ENCODE data around the gene LRGUK. TPM values are rescaled to one million over a fixed set of nuclear protein-coding genes. Genes with fewer than 3 reads are reported as not detected.
A peak's percentile ranks its signal among the peaks of the same experiment; 100 is the strongest.

The LRGUK gene
- total RNA-seq, 2 experiments from 2014 or later = 0.07 TPM

- H3K4me3 Mint-ChIP-seq = no peak overlapping the region
- peaks cover 15% of the 10 kb centered on the region for H3K4me1 Mint-ChIP-seq (ENCODE audit: low read depth)
- no peaks in the 10 kb centered on the region for H3K9me3 Mint-ChIP-seq
- no peak overlapping the region for H3K27ac Mint-ChIP-seq
- H3K27me3 Mint-ChIP-seq = peaks cover 21% of the 10 kb centered on the region
- H3K36me3 Mint-ChIP-seq = no peaks in the 10 kb centered on the region
- CTCF ChIA-PET = interaction anchor here (3.5 kb wide), 1 partner anchor 11 kb away, joined by 21 read pairs; no protein-coding TSS in a partner anchor
- POLR2A ChIA-PET = interaction anchor here (0.6 kb wide), 1 partner anchor 29 kb away, joined by 3 read pairs; no protein-coding TSS in a partner anchor
- no peak for DNase-seq
- intact Hi-C loops (cut with micrococcal nuclease) = loop anchor here (5.0 kb wide), 1 partner anchor 878 kb away; the partner anchor contains the start of gene EXOC4
Measured at GRCh38 chr7:134129856-134130523, 2.9 kb downstream of the LRGUK start.

DNA sequence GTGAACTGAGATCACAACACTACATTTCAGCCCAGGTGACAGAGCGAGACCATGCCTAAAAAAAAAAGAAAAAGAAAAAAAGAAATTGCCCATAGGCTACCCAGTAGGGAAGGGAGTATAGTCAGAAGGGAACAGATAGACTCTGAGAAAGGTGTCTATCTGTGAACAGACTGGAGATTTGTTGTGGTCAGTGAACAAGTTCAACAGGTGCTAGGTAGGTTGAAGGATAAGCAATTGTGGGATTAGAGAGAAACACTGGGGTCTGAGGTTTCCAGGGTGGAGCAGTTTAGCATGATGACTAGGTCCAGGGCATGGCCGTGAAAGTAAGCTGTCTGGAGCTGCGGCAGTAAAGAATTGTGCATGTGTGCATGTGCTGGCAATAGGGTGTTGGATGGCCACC, 6.9 kb downstream of the LRGUK start:
- Mint-ChIP-seq H3K27me3 (peaks cover 18% of the 10 kb centered on the region), H3K4me3 (no peak overlapping the region), H3K4me1 (ENCODE audit: low read depth) (no peaks in the 10 kb centered on the region), H3K36me3 (no peaks in the 10 kb centered on the region), H3K27ac (no peak overlapping the region), H3K9me3 (no peaks in the 10 kb centered on the region)
- DNase-seq = no peak
- intact Hi-C loops (cut with micrococcal nuclease) = no loop called here
- POLR2A ChIA-PET = no interaction called here
- CTCF ChIA-PET = no interaction called here

DNA sequence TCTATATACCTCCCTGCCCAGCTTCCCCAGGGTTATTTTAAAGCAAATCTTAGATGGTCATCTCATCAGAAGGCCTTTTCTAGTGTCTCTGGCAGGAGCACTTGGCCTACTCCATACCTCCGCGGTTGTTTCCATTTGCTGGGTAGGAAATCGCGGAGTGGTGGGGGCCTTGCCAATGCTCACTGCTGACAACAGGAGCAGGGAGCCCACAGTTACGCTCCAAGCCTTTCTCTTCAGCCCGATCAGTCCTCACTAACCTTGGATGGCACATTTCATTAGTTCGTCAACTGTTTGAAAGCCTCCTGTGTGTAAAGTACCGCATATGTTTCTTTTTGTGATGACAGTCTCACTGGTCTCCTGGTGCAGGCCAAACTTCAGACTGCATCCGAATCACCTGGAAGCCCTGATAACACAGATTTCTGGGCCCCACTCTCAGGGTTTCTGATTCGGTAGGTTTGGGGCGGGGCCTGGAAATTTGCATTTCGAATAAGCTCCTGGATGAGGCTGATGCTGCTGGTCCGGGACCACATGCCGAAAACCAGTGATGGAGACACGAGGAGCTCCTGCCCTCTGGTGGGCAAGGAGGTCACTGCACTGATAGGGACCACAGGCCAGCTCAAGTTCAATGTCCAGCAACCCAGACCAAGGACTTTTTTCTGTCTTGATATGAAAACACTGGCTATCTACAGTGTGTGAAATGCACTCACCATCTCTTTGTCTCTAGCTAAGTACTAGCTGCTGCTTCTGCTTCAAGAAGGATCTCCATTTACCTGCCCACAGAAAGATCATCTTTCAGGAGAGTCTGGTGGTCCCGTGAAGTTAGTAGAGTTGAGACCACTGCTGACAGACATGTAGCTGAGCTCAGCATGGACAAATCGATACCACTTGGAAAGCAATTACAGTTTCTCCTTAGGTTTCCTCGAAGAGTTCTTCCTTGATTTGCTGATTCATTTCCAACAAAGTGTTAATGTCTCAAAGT, 14.0 kb downstream of the LRGUK start:
- no peak overlapping the region for H3K4me3 Mint-ChIP-seq
- H3K4me1 Mint-ChIP-seq (ENCODE audit: low read depth) = no peaks in the 10 kb centered on the region
- H3K36me3 Mint-ChIP-seq = no peaks in the 10 kb centered on the region
- ChIA-PET POLR2A (no interaction called here), CTCF (interaction anchor here (0.6 to 2.3 kb wide), 20 partner anchors 8 to 888 kb away, joined by 3 to 28 read pairs (median 4); partner anchors contain the start of genes EXOC4 and LRGUK)
- H3K9me3 Mint-ChIP-seq = no peaks in the 10 kb centered on the region
- no peak overlapping the region for H3K27ac Mint-ChIP-seq
- DNase-seq = peak; percentile 69
- H3K27me3 Mint-ChIP-seq = no peaks in the 10 kb centered on the region
- intact Hi-C loops (cut with micrococcal nuclease) = loop anchor here (5.0 kb wide), 1 partner anchor 186 kb away; no protein-coding TSS in a partner anchor

DNA sequence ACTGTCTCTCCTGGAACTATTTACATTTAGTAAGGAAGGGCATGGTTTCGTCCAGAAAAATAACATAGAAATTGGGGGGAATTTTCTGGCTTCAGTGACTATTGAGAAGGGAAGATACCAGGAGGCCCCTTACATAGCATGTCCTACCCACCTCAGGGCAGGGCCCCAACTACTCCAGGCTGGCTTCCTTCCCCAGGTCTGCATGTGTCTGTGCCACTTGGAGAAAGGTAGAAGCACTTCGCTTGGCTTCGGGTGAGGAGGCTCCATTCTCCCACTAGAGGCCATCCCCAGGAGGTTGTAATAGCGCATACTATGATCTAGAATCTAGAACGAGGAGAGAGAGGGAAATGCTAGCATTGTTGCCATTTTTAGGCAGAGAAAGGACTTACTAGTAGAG, 14.7 kb downstream of the LRGUK start:
- Mint-ChIP-seq H3K36me3 (no peaks in the 10 kb centered on the region), H3K27ac (no peak overlapping the region), H3K4me1 (ENCODE audit: low read depth) (no peaks in the 10 kb centered on the region), H3K9me3 (no peaks in the 10 kb centered on the region), H3K27me3 (no peaks in the 10 kb centered on the region), H3K4me3 (no peak overlapping the region)
- CTCF ChIA-PET = interaction anchor here (0.8 to 2.3 kb wide), 17 partner anchors 7 to 888 kb away, joined by 3 to 28 read pairs (median 4); partner anchors contain the start of genes EXOC4 and LRGUK
- intact Hi-C loops (cut with micrococcal nuclease) = loop anchor here (5.0 kb wide), 1 partner anchor 185 kb away; no protein-coding TSS in a partner anchor
- POLR2A ChIA-PET = no interaction called here
- DNase-seq = no peak

DNA sequence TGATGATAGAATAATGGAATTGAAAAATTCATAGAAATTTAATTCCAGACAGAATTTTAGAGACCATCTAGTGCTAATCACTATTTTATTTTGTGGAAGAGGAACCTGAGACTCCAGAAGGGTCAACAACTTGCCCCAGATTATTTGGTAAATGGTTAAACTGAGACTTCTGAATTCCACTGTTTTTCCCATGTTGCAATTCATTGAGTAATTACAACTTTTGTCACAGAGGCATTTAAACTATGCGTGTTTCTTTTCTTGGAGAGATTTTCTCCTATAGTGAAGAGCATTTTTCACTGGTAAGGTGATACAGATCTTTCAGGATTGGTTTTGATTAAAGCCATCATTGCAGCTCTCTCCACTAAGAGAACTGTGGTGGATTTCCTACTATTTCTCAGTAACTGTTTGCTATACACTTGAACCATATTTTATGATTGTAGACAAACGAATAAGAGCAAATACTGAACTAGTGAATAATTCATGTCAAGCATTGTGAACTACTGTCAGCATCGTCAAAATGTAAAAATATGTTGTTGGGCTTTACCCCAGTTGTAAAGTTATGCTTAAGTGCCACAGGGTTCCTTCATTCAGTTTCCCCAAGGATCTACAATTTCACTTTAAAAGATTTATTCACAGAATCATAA, 26.5 kb downstream of the LRGUK start:
- CTCF ChIA-PET = interaction anchor here (1.7 kb wide), 1 partner anchor 13 kb away, joined by 8 read pairs; no protein-coding TSS in a partner anchor
- no peak overlapping the region for H3K27ac Mint-ChIP-seq
- H3K9me3 Mint-ChIP-seq = no peaks in the 10 kb centered on the region
- H3K4me3 Mint-ChIP-seq = no peak overlapping the region
- POLR2A ChIA-PET = no interaction called here
- no peaks in the 10 kb centered on the region for H3K36me3 Mint-ChIP-seq
- H3K27me3 Mint-ChIP-seq = peaks cover 1% of the 10 kb centered on the region
- intact Hi-C loops (cut with micrococcal nuclease) = no loop called here
- no peak for DNase-seq
- H3K4me1 Mint-ChIP-seq (ENCODE audit: low read depth) = no peaks in the 10 kb centered on the region

GRCh38 chr7:134154581-134155130, 27.5 kb downstream of the LRGUK start:
- no peaks in the 10 kb centered on the region for H3K9me3 Mint-ChIP-seq
- DNase-seq = no peak
- ChIA-PET POLR2A (no interaction called here), CTCF (interaction anchor here (1.7 kb wide), 1 partner anchor 14 kb away, joined by 8 read pairs; no protein-coding TSS in a partner anchor)
- no peaks in the 10 kb centered on the region for H3K4me1 Mint-ChIP-seq (ENCODE audit: low read depth)
- intact Hi-C loops (cut with micrococcal nuclease) = no loop called here
- H3K27me3 Mint-ChIP-seq = peaks cover 1% of the 10 kb centered on the region
- H3K36me3 Mint-ChIP-seq = no peaks in the 10 kb centered on the region
- no peak overlapping the region for H3K27ac Mint-ChIP-seq
- H3K4me3 Mint-ChIP-seq = no peak overlapping the region

DNA sequence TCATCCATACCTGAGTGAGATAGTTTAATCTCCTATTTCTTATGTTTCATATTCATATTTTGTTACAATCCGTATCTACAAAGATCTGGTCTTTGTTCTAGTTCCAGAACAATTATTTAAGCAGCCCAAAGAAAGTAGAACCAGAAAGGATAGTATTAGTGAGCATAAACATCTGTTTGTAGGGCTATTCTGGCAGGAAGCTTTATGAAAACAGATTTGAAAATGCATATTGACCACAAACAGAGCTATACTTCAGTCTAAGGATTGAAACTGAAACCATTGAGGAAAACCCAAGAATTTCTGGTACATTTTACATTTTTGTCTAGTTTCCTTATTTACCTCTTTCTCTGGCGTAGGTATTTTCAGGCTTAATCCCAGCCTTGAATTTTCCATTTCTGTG, 28.1 kb downstream of the LRGUK start:
- H3K36me3 Mint-ChIP-seq = no peaks in the 10 kb centered on the region
- ChIA-PET CTCF (interaction anchor here (1.2 to 1.7 kb wide), 2 partner anchors 14 kb away, joined by 4 to 8 read pairs; no protein-coding TSS in a partner anchor), POLR2A (no interaction called here)
- H3K4me1 Mint-ChIP-seq (ENCODE audit: low read depth) = no peaks in the 10 kb centered on the region
- no peaks in the 10 kb centered on the region for H3K9me3 Mint-ChIP-seq
- intact Hi-C loops (cut with micrococcal nuclease) = no loop called here
- no peak for DNase-seq
- peaks cover 1% of the 10 kb centered on the region for H3K27me3 Mint-ChIP-seq
- H3K4me3 Mint-ChIP-seq = no peak overlapping the region
- no peak overlapping the region for H3K27ac Mint-ChIP-seq

GRCh38 chr7:134155871-134156270, 28.7 kb downstream of the LRGUK start:
- H3K27ac Mint-ChIP-seq = no peak overlapping the region
- no peaks in the 10 kb centered on the region for H3K36me3 Mint-ChIP-seq
- intact Hi-C loops (cut with micrococcal nuclease) = no loop called here
- ChIA-PET CTCF (interaction anchor here (1.2 kb wide), 1 partner anchor 15 kb away, joined by 4 read pairs; no protein-coding TSS in a partner anchor), POLR2A (no interaction called here)
- H3K4me3 Mint-ChIP-seq = no peak overlapping the region
- H3K4me1 Mint-ChIP-seq (ENCODE audit: low read depth) = no peaks in the 10 kb centered on the region
- no peaks in the 10 kb centered on the region for H3K9me3 Mint-ChIP-seq
- peaks cover 1% of the 10 kb centered on the region for H3K27me3 Mint-ChIP-seq
- no peak for DNase-seq

GRCh38 chr7:134165252-134165651, 38.1 kb downstream of the LRGUK start:
- no peaks in the 10 kb centered on the region for H3K27me3 Mint-ChIP-seq
- no peak overlapping the region for H3K4me3 Mint-ChIP-seq
- intact Hi-C loops (cut with micrococcal nuclease) = no loop called here
- no peaks in the 10 kb centered on the region for H3K9me3 Mint-ChIP-seq
- ChIA-PET CTCF (no interaction called here), POLR2A (no interaction called here)
- DNase-seq = no peak
- H3K36me3 Mint-ChIP-seq = no peaks in the 10 kb centered on the region
- H3K4me1 Mint-ChIP-seq (ENCODE audit: low read depth) = no peaks in the 10 kb centered on the region
- H3K27ac Mint-ChIP-seq = no peak overlapping the region

GRCh38 chr7:134167250-134167649, 40.1 kb downstream of the LRGUK start:
- intact Hi-C loops (cut with micrococcal nuclease) = no loop called here
- POLR2A ChIA-PET = no interaction called here

DNA sequence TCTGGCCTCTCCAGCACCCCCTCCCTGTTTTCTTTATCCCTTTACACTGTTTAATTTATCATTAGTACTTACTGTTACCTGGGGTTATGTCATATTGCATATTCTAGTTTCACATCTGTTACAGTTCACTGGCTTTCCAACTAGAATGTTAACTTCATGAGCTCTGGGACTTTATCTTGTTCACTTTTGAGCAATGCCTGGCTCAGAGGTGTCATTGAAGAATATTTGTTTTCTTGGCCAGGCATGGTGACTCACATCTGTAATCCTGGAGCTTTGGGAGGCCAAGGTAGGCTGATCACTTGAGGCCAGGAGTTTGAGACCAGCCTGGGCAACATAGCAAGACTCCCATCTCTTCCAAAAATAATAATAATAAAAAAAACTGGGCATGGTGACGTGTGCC, 40.7 kb downstream of the LRGUK start:
- POLR2A ChIA-PET = no interaction called here
- Mint-ChIP-seq H3K4me3 (no peak overlapping the region), H3K27ac (no peak overlapping the region), H3K36me3 (no peaks in the 10 kb centered on the region), H3K9me3 (no peaks in the 10 kb centered on the region), H3K4me1 (ENCODE audit: low read depth) (no peaks in the 10 kb centered on the region), H3K27me3 (no peaks in the 10 kb centered on the region)
- no peak for DNase-seq
- CTCF ChIA-PET = no interaction called here
- intact Hi-C loops (cut with micrococcal nuclease) = no loop called here

More at GRCh38 chr7:134167250-134167649, 40.1 kb downstream of the LRGUK start:
- CTCF ChIA-PET = no interaction called here
- DNase-seq = no peak
- Mint-ChIP-seq H3K4me3 (no peak overlapping the region), H3K27ac (no peak overlapping the region), H3K27me3 (no peaks in the 10 kb centered on the region), H3K9me3 (no peaks in the 10 kb centered on the region), H3K36me3 (no peaks in the 10 kb centered on the region), H3K4me1 (ENCODE audit: low read depth) (no peaks in the 10 kb centered on the region)
